NCI-H82 (cell line): Measurements from ENCODE around the gene EBPL.
"Not testable (repeated sequence)": the region's sequence is repeated elsewhere in the genome, so short reads cannot be mapped to it uniquely, and the experiment has no call there.

ENCODE experiments used
- DNase-seq: peaks from one replicate; lab custom pipeline; 2025; lab: John Stamatoyannopoulos, UW

Gene EBPL

GRCh38 chr13:49690995-49691784 lies at the start of gene EBPL:
EBPL (minus strand) TSS chr13:49691486; CDS start chr13:49691424, 62 bp downstream.
- DNase-seq: peak; percentile 98

GRCh38 chr13:49740870-49741269 lies 49.6 kb upstream of the EBPL start:
- no peak for DNase-seq

GRCh38 chr13:49739498-49740187 lies 48.4 kb upstream of the EBPL start:
- no peak for DNase-seq

GRCh38 chr13:49733181-49733951 lies 42.1 kb upstream of the EBPL start:
- no peak for DNase-seq

- DNase-seq: no peak
Observed at GRCh38 chr13:49731766-49732165, 40.5 kb upstream of the EBPL start.

GRCh38 chr13:49716615-49717014 lies 25.3 kb upstream of the EBPL start:
- DNase-seq: no peak

GRCh38 chr13:49714757-49715156 lies 23.5 kb upstream of the EBPL start:
- DNase-seq: no peak

- no peak for DNase-seq
Observed at GRCh38 chr13:49711218-49711863, 20.1 kb upstream of the EBPL start.

GRCh38 chr13:49704264-49704663 lies 13.0 kb upstream of the EBPL start:
- not testable (repeated sequence) for DNase-seq

GRCh38 chr13:49701491-49701890 lies 10.2 kb upstream of the EBPL start:
- DNase-seq: no peak

GRCh38 chr13:49697468-49697867 lies 6.2 kb upstream of the EBPL start:
- DNase-seq: no peak

- peak; percentile 25 for DNase-seq
Observed at GRCh38 chr13:49694446-49694845, 3.2 kb upstream of the EBPL start.

- no peak for DNase-seq
Observed at GRCh38 chr13:49693877-49694276, 2.6 kb upstream of the EBPL start.

GRCh38 chr13:49693191-49693733 lies 2.0 kb upstream of the EBPL start:
- no peak for DNase-seq

- DNase-seq: peak; percentile 56
Observed at GRCh38 chr13:49690133-49690994, 922 bp downstream of the EBPL start.

GRCh38 chr13:49683489-49683888 lies 7.8 kb downstream of the EBPL start:
- DNase-seq: no peak

GRCh38 chr13:49681842-49682435 lies 9.3 kb downstream of the EBPL start:
- peak; percentile 89 for DNase-seq

- DNase-seq: no peak
Observed at GRCh38 chr13:49679246-49679645, 12.0 kb downstream of the EBPL start.

GRCh38 chr13:49678191-49678914 lies 12.9 kb downstream of the EBPL start:
- DNase-seq: no peak
